GM13976 (cell line): ENCODE data around the gene AP1G1.
"Not testable (repeated sequence)": the region's sequence is repeated elsewhere in the genome, so short reads cannot be mapped to it uniquely, and the experiment has no call there.

Experiments used
- DNase-seq: peaks from one replicate; pipeline ENCODE4 v3.0.0; 2012; ENCODE audit warnings: low spot score
- CTCF ChIP-seq: IDR thresholded peaks from 2 replicates; pipeline ENCODE4 v1.5.1; 2012; ENCODE audit warnings: borderline replicate concordance, mild to moderate bottlenecking; ENCODE audit not compliant: insufficient read depth; ENCODE audit errors: extremely low read depth, missing control alignments, control extremely low read depth
- in situ Hi-C: fragments of 300-500 bp; cut with MboI; formaldehyde crosslinking; loops from one replicate; pipeline ENCODE4 v1.12.0; 2022; ENCODE audit warnings: low sequenced_read_pairs, mixed read lengths, inconsistent platforms; ENCODE audit not compliant: unreplicated experiment

The AP1G1 gene

GRCh38 chr16:71792176-71792575 lies 16.5 kb downstream of the AP1G1 start:
- in situ Hi-C loops: no loop called here

GRCh38 chr16:71790329-71790728 lies 18.3 kb downstream of the AP1G1 start:
- in situ Hi-C loops: not testable (repeated sequence)

More at GRCh38 chr16:71792176-71792575, 16.5 kb downstream of the AP1G1 start:
- DNase-seq: no peak
- TF ChIP-seq CTCF: no peak

DNA sequence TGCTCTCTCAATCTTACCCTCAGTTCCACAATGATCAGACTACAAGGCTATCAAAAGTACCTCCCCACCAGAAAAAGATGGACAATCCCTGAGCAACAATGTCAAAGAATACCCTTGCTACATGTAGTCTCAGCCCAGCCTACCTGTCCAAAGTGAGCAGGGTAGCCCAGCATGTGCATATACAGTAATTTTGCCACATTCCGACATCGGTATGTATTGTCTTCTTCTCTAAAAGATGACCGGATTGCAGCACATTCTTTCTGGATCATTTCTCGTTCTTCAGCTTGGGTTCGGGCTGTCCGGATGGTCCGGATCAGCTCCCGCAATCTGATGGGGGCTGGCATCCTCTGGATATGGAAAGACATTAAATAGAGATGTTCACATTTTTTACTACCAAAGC lies 19.5 kb downstream of the AP1G1 start:
- no peak for TF ChIP-seq CTCF
- no peak for DNase-seq
- in situ Hi-C loops: no loop called here

More at GRCh38 chr16:71790329-71790728, 18.3 kb downstream of the AP1G1 start:
- not testable (repeated sequence) for DNase-seq

GRCh38 chr16:71788578-71788977 lies 20.1 kb downstream of the AP1G1 start:
- no peak for DNase-seq
- in situ Hi-C loops: no loop called here
- TF ChIP-seq CTCF: no peak

- DNase-seq: not testable (repeated sequence)
Observed at GRCh38 chr16:71785143-71785542, 23.5 kb downstream of the AP1G1 start.

DNA sequence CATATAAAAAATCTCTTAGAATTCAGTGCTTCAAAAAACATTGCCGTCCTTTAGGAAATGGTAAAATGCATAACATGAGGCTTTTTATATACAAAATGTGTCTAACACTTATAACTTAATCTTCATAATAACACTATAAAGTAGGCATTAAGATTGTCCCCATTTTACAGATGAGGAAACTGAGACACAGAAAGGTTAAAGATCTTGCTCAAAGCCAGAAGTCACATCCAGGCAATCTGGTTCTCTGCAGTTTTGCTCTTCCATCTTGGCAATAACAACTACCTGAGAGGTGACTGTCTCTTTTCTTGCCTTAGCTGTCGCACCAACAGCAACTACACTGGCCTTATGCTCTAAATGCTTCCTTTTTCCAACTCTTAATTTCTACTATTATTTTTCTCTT lies 24.5 kb downstream of the AP1G1 start:
- in situ Hi-C loops: no loop called here
- DNase-seq: no peak
- TF ChIP-seq CTCF: no peak

More at GRCh38 chr16:71785143-71785542, 23.5 kb downstream of the AP1G1 start:
- in situ Hi-C loops: not testable (repeated sequence)

GRCh38 chr16:71781741-71782140 lies 26.9 kb downstream of the AP1G1 start:
- DNase-seq: no peak
- in situ Hi-C loops: no loop called here
- no peak for TF ChIP-seq CTCF

- in situ Hi-C loops: no loop called here
- DNase-seq: no peak
Observed at GRCh38 chr16:71780521-71781089, 28.0 kb downstream of the AP1G1 start.

More at GRCh38 chr16:71780521-71781089, 28.0 kb downstream of the AP1G1 start:
- no peak for TF ChIP-seq CTCF
